Right atrium auricular region (tissue), 2 donors: Measurements from ENCODE around the gene EBF3. TPM values are rescaled to one million over a fixed set of nuclear protein-coding genes. Genes with fewer than 3 reads are reported as not detected.

Source experiments
- DNase-seq: peaks from one replicate; pipeline ENCODE4 v3.0.0-alpha.2; 2019; ENCODE audit warnings: low spot score
- H3K27ac ChIP-seq, 2 donors: fragments of 200-600 bp; sonication (generic); 1 replicate in 1 of 2; 2 replicates in 1 of 2; pipeline ENCODE4 v1.5.1; 2016 to 2019
- H3K27me3 ChIP-seq, 2 donors: fragments of 200-600 bp; sonication (generic); one replicate each; pipeline versions ENCODE4 v1.5.1 to v1.6.0; 2017 to 2019
- H3K36me3 ChIP-seq: fragments of 200-600 bp; sonication (generic); one replicate; pipeline ENCODE4 v1.5.1; 2016
- H3K4me1 ChIP-seq, 2 donors: fragments of 200-600 bp; sonication (generic); one replicate each; pipeline versions ENCODE4 v1.5.1 to v1.6.0; 2017 to 2019
- H3K4me3 ChIP-seq, 2 donors: fragments of 200-600 bp; sonication (generic); 1 replicate in 1 of 2; 2 replicates in 1 of 2; pipeline ENCODE4 v1.5.1; 2017 to 2019; ENCODE audit warnings: mild to moderate bottlenecking in 1 of 2, moderate library complexity in 1 of 2
- H3K9me3 ChIP-seq, 2 donors: fragments of 200-600 bp; sonication (generic); one replicate each; pipeline ENCODE4 v1.5.1; 2019
- CTCF ChIP-seq, 2 donors: fragments of 200-600 bp; sonication (generic); IDR thresholded peaks; one replicate each; pipeline ENCODE4 v1.5.1; 2019; ENCODE audit warnings: antibody characterized with exemption in 2 of 2
- total RNA-seq, 2 donors: library from RNA; depleted of rRNA; stranded (reverse); fragments of >200 nt; gene quantifications; one replicate each; pipeline ENCODE4 v1.1.0, GENCODE V29; 2016

The EBF3 gene
- total RNA-seq, 2 donors from 2014 or later: 5.8 to 6.9 TPM

GRCh38 chr10:129929343-129930292, 34.5 kb downstream of the EBF3 start:
- H3K27ac ChIP-seq: no peak overlapping the region
- no peaks in the 10 kb centered on the region for H3K9me3 ChIP-seq
- DNase-seq: no peak
- TF ChIP-seq CTCF (IDR thresholded peaks at IDR 0.05): no peak
- H3K4me1 ChIP-seq: no peaks in the 10 kb centered on the region
- H3K4me3 ChIP-seq: no peak overlapping the region
- no peaks in the 10 kb centered on the region for H3K36me3 ChIP-seq
- no peaks in the 10 kb centered on the region for H3K27me3 ChIP-seq

GRCh38 chr10:129927351-129928120, 36.5 kb downstream of the EBF3 start:
- Histone ChIP-seq H3K4me1 (no peaks in the 10 kb centered on the region), H3K36me3 (no peaks in the 10 kb centered on the region), H3K4me3 (no peak overlapping the region), H3K9me3 (no peaks in the 10 kb centered on the region), H3K27me3 (no peaks in the 10 kb centered on the region), H3K27ac (no peak overlapping the region)
- TF ChIP-seq CTCF (IDR thresholded peaks at IDR 0.05): no peak
- DNase-seq: no peak

GRCh38 chr10:129926066-129927055, 37.7 kb downstream of the EBF3 start:
- Histone ChIP-seq H3K4me3 (no peak overlapping the region), H3K9me3 (no peaks in the 10 kb centered on the region), H3K27ac (no peak overlapping the region), H3K36me3 (no peaks in the 10 kb centered on the region), H3K27me3 (no peaks in the 10 kb centered on the region), H3K4me1 (no peaks in the 10 kb centered on the region)
- TF ChIP-seq CTCF (IDR thresholded peaks at IDR 0.05): no peak
- no peak for DNase-seq

- Histone ChIP-seq H3K27me3 (no peaks in the 10 kb centered on the region), H3K9me3 (no peaks in the 10 kb centered on the region), H3K36me3 (no peaks in the 10 kb centered on the region), H3K4me1 (no peaks in the 10 kb centered on the region), H3K27ac (no peak overlapping the region), H3K4me3 (no peak overlapping the region)
- DNase-seq: no peak
- TF ChIP-seq CTCF (IDR thresholded peaks at IDR 0.05): no peak
Measured at GRCh38 chr10:129924375-129925085, 39.5 kb downstream of the EBF3 start.
